Measurements from ENCODE around the gene SDK1. TPM values are rescaled to one million over a fixed set of nuclear protein-coding genes. Genes with fewer than 3 reads are reported as not detected.

Gene SDK1
- total and polyA plus RNA-seq, 2 experiments from 2014 or later, result 2.1 to 10.0 TPM

DNA sequence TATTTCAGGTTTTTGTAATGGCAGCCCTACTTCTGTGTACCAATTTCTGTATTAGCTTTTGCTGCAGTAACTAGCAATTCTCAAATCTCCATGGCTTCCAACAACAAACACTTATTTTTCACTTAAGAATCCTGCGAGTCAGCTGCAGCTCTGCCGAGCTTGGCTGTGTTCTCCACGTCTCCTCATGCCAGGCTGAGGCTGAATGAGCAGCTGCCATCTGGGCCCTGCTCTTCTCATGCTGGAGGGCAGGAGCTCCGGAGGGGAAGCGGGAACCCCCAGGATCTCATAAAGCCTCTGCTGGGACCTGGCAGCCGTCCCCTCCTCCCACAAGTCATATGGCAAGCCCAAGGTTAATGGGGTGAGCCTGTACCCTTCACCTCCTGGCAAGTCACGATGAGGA is 591.1 kb downstream of the SDK1 start:
- Mint-ChIP-seq H3K9me3 (no peaks in the 10 kb centered on the region), H3K36me3 (ENCODE audit: low read depth) (no peaks in the 10 kb centered on the region), H3K27ac (no peak overlapping the region), H3K27me3 (ENCODE audit: insufficient read depth, low read depth, poor library complexity) (peaks cover 2% of the 10 kb centered on the region), H3K4me3 (no peak overlapping the region), H3K4me1 (peaks cover 9% of the 10 kb centered on the region; the same call in 2 of the 3 replicates)
- ATAC-seq (no peak), DNase-seq (ENCODE audit: low spot score) (no peak)
- no peaks in the 10 kb centered on the region for H3K79me2 ChIP-seq (replicated peaks; ENCODE audit: insufficient read depth)
- no peak overlapping the region for H2AFZ ChIP-seq
- H3K36me3 ChIP-seq (ENCODE audit: insufficient read depth), result no peaks in the 10 kb centered on the region
- H4K20me1 ChIP-seq (replicated peaks; ENCODE audit: insufficient read depth), result no peaks in the 10 kb centered on the region
- H3K4me2 ChIP-seq, result no peak overlapping the region
- H3F3A ChIP-seq (replicated peaks; ENCODE audit: low read depth), result no peaks in the 10 kb centered on the region
- H3K27me3 ChIP-seq (ENCODE audit: insufficient read depth), result no peaks in the 10 kb centered on the region
- H3K4me3 ChIP-seq, result no peak overlapping the region
- no peaks in the 10 kb centered on the region for H3K4me1 ChIP-seq (ENCODE audit: insufficient read depth)
- TF ChIP-seq ETS1 (IDR thresholded peaks at IDR 0.05), result no peak
- no peak for TF ChIP-seq ZNF114 (CRISPR knock-in tag; IDR thresholded peaks at IDR 0.05)
- TF ChIP-seq EZH2phosphoT487 (IDR thresholded peaks at IDR 0.05; ENCODE audit: unreplicated experiment), result no peak
- no peak for TF ChIP-seq CREB1 (CRISPR knock-in tag; IDR thresholded peaks at IDR 0.05; ENCODE audit: low read depth)
- no peak for TF ChIP-seq EZH2 (IDR thresholded peaks at IDR 0.05; ENCODE audit: low read depth, unreplicated experiment)
- TF ChIP-seq, protein P1, sequence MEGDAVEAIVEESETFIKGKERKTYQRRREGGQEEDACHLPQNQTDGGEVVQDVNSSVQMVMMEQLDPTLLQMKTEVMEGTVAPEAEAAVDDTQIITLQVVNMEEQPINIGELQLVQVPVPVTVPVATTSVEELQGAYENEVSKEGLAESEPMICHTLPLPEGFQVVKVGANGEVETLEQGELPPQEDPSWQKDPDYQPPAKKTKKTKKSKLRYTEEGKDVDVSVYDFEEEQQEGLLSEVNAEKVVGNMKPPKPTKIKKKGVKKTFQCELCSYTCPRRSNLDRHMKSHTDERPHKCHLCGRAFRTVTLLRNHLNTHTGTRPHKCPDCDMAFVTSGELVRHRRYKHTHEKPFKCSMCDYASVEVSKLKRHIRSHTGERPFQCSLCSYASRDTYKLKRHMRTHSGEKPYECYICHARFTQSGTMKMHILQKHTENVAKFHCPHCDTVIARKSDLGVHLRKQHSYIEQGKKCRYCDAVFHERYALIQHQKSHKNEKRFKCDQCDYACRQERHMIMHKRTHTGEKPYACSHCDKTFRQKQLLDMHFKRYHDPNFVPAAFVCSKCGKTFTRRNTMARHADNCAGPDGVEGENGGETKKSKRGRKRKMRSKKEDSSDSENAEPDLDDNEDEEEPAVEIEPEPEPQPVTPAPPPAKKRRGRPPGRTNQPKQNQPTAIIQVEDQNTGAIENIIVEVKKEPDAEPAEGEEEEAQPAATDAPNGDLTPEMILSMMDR (conservative IDR thresholded peaks at IDR 0.05; ENCODE audit: low read depth in 2 of 2), result no peak
- no peak for TF ChIP-seq ZNF331 (CRISPR knock-in tag; IDR thresholded peaks at IDR 0.05; ENCODE audit: low read depth)
- no peak for TF ChIP-seq POLR2AphosphoS5 (IDR thresholded peaks at IDR 0.05; ENCODE audit: low read depth)
- no peak for TF ChIP-seq ZNF462 (CRISPR knock-in tag; IDR thresholded peaks at IDR 0.05)
- TF ChIP-seq REST (IDR thresholded peaks at IDR 0.05; ENCODE audit: unreplicated experiment), result no peak
- no peak for TF ChIP-seq NANOG (IDR thresholded peaks at IDR 0.05; ENCODE audit: borderline replicate concordance)
- TF ChIP-seq JUNB (IDR thresholded peaks at IDR 0.05; ENCODE audit: unreplicated experiment), result no peak
- no peak for TF ChIP-seq STAT1 (IDR thresholded peaks at IDR 0.05; ENCODE audit: unreplicated experiment)
- peaks cover 8% of the 10 kb centered on the region for H3K9me2 ChIP-seq (ENCODE audit: insufficient read depth)
- no peak overlapping the region for H3K27ac ChIP-seq (ENCODE audit: low read depth)

Data from GM23338 (cell line).